Medulla oblongata (tissue), 1 donor: ENCODE measurements around the gene ACAA1.

ENCODE experiments used
- DNase-seq: peaks from one replicate; pipeline ENCODE4 v3.0.0-alpha.2; 2015; ENCODE audit errors: extremely low spot score

The ACAA1 gene

DNA sequence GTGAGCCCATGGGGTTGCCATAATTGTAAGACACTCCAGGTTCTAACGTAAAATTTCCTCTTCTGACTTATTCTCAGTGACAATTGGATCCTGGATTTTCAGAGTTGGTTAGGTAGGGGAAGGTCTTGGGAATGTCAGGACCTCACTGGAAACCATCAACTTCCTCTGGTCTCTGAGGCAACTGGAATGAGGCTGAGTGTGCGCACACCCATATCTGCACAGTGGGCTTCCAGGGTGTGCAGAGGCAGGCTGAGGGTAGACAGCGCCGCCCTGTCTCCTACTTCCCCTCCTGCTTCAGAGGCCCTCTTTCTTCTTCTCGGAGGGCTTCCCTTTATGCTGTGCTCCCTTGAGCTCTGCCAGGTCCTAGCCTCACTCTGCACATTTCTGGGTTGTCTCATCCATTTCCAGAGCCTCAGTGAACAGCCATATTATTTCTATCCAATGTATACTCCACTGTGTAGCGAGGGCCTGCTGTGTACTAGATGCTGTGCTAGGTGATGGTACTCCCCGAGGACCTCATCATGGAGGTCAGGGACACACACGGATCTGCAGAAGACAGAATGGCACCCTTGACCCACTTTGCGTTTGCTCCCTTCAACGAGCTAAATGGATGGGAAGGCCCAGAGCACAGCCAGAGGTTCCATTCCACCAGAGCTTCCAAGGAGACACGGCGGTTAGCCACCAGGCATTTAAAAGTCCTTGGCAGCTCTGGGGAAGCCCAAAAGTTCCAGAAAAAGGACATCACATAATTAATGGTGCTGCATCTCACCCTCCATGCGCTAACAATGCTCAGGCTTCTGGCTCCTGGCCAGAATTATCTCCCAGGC lies 18.3 kb downstream of the ACAA1 start:
- peak; percentile 46 for DNase-seq

- DNase-seq: peak; percentile 45
Observed at GRCh38 chr3:38117748-38118420, 19.0 kb downstream of the ACAA1 start.

DNA sequence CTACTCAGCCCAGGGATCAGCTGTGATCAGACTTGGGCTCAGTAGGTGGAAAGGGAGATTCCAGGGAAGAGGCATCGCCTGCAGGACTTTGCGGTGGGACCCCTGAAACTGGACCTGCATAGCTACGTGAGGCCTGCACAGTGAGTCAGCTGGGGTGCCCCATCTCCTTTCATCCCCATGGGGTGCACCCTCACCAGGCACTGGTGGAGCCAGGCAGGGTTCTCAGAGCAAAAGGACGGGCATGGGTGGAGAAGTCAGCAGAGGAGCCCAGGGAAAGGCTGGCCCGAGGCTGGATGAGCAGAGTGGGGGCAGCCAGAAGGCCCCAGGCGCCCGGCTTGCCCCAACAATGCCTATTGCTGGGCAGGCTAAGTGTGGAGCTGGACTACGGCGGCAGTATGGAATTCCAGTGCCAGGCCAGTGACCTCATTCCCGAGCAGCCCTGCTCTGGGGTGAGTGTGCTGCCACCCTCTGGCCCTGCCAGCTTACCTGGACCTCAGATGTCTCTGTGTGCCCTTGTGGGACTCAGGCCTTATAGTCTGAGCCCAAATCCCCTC lies 19.7 kb downstream of the ACAA1 start:
- peak; percentile 22 for DNase-seq

DNA sequence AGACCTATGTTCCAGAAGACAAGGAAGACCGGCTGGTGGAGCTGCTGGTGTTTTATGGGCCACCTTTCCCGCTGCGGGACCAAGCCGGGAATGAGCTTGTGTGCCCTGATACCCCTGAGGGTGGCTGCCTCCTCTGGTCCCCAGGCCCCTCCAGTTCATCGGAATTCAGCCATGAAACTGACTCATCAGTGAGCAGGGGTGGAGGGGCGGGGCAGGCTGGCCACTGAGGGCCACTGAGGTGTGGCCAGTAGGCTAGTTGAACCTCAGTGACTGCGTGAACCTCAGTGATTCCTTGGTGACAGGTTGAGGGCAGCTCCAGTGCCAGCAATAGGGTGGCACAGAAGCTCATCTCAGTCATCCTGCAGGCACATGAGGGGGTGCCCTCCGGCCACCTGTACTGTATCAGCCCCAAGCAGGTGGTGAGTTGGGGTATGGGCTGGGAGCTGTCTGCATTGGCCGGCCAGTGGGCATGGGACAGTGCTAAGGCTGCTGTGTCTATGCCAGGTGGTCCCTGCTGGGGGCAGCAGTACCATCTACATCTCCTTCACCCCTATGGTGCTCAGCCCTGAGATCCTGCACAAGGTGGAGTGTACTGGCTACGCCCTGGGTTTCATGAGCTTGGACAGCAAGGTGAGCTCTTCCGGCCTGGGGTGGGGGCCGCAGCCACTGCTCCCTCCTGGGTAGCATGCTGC lies 20.3 kb downstream of the ACAA1 start:
- DNase-seq: no peak

DNA sequence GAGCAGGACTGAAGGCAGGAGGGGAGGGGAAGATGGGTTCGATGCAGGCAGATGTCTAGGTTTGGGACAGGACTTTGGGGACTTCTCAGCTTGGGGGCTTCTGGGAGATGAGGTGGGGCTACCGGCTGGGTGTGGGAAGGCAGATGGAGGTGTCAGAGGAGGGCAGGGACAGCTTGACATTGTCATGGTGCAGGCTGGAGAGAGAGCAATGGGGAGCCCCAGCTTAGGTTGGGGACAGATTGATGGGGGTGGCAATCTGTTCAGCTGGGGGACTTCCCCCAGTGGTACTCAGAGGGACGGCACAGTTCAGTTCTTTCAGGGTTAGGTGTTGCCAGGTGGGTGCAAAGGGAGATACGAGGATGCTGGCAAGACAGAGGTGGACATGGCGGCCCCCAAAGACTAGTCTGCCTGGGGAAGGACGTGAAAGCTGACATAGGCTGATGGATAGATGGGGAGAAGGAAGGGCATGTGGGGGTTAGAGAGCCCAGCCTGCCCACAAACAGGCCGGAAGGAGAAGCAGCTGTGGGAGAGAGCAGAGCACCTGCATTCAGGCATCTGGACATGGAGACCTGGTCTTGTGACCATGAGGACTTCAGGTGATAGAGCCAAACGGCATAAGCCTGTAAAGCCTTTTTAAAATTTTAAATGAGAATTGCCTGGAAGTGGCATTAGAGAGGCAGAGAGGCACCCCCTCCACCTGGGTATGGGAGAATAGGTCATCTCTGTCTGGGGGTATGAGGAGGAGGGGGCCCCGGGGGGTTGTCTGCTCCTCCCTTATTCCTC lies 21.1 kb downstream of the ACAA1 start:
- no peak for DNase-seq

DNA sequence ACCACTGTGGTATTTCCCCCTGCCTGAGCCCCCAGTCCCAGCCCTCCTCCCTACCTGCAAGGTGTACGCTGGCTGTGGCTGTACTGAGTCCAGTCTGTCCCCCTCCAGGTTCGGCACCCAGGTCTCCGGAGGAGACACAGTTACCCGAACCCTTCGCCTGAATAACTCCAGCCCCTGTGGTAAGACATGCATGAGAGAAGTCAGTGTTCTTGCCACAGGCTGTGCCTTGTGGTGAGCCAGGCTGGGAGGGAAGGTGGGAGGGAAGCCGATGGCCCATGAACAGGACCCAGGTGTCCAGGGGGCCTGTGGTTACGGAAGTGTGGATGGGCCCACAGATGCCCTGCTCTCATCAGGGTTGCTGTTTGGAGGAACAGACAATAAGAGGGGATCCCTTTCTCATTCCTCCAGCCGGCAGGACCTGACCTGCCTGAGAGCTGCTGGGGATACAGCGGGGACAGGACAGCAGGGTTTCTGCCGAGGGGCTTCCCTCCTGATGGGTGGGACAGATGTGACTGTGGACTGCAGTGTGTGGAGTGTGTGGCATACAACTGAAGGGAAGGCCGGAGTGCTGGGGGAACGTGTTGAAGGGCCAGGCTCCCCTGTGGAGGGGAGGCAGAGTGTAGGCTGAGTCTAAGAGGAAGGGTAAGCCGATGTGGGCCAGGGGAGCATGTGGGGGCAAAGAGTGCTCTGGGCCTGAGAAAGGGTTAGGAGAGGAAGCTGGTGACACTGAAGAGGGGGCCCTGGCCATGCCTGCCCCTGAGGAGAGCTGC lies 21.9 kb downstream of the ACAA1 start:
- DNase-seq: no peak

DNA sequence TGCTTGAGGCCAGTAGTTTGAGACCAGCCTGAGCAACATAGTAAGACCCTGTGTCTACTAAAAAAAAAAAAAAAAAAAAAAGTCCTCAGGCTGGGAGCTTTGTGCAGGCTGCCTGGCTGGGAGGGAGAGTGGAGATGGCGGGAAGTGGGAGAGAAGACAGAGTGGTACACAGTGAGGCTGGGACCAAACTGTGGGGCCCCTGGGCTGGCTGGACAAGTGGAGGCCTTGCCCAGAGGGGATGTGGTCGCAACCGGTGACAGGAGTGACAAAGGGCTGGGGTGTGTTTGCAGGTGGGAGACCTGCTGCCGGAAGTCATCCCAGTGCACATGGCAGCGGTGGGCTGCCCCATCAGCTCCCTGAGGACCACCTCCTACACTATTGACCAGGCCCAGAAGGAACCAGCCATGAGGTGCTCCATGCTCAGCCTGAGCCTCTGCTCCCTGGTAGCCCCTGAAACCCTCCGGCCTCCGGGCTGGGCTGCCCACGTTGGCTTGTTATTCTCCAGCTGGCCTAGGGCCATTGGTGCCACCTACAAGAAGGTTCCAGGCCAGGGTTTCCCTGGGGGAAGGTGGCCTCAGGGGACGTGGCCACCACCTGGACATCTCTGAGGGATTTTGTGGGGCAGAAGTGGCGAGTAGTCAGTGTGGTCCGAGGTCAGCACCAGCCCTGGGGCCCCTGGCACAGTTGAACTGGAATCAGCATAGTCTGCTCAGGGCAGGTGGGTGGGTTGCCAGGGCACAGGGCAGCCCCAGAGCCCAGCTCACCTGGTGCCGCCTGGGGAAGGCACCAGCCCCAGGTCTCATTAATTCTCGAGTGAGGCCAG lies 22.7 kb downstream of the ACAA1 start:
- no peak for DNase-seq

DNA sequence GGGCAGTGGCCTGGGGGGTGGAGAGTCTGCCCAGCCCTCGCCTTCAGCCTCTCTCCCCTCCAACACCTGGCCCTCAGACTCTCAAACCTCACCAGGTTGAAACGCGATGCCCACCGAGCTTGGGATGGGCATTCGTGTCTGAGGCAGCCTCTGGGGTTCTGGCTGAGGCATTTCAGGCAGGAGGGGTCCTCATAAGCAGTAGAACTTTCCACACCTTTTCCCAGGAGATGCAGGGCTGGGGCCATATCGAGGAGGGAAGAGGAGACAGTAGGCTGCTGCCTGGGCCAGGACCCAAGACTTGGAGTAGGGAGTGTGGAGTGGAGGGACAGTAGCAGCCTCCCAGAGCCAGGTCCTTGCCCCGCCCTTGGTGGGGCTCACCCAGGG lies 24.6 kb downstream of the ACAA1 start:
- DNase-seq: no peak

- DNase-seq: no peak
Observed at GRCh38 chr3:38111696-38112377, 25.1 kb downstream of the ACAA1 start.

- peak; percentile 55 for DNase-seq
Observed at GRCh38 chr3:38111201-38111600, 25.7 kb downstream of the ACAA1 start.

GRCh38 chr3:38110314-38111050 lies 26.4 kb downstream of the ACAA1 start:
- DNase-seq: no peak

GRCh38 chr3:38109580-38110313 lies 27.2 kb downstream of the ACAA1 start:
- no peak for DNase-seq

- no peak for DNase-seq
Observed at GRCh38 chr3:38108649-38109579, 28.0 kb downstream of the ACAA1 start.

DNA sequence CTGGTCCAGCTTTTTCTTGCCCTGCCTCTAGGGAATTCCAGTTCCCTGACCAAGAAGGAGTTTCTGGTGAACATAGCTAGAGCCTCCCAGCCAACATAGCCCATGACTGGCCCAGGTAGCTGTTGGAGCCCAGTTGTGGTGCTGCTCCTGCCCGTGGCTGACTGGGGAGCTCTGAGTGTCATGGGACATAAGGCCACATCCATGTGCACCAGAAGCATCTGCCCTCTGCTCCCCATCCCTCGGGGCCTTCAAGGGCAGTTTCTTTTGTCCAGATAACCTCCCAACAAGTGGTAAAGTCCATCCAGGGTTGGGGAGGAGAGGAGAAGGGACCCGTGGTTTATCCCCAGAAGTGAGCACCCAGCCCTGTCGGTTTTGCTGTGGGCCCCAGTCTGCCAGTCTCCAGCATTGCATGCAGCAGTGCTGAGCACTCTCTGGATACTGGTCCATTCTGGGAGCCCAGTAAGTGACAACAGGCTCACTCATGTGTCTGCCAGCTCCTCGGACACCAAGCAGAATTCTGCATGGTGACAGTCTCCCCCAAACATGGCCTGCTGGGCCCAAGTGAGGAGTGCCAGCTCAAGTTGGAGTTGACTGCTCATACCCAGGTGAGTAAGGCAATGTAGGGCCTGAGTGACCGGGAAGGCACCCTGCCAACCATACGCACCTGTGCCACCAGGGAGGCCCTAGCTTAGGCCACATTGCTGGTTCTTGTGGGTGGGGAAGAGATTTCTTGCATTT lies 28.8 kb downstream of the ACAA1 start:
- no peak for DNase-seq

- no peak for DNase-seq
Observed at GRCh38 chr3:38105525-38105924, 31.4 kb downstream of the ACAA1 start.

- no peak for DNase-seq
Observed at GRCh38 chr3:38102444-38102814, 34.5 kb downstream of the ACAA1 start.
